GM19043 (cell line): Measurements from ENCODE around the gene CACNA1E.

ENCODE experiments used
- ATAC-seq: cut with Tn5 transposase; IDR thresholded peaks from one replicate; pipeline ENCODE4 v1.9.1; 2021; ENCODE audit warnings: low read depth; ENCODE audit not compliant: unreplicated experiment

The CACNA1E gene

DNA sequence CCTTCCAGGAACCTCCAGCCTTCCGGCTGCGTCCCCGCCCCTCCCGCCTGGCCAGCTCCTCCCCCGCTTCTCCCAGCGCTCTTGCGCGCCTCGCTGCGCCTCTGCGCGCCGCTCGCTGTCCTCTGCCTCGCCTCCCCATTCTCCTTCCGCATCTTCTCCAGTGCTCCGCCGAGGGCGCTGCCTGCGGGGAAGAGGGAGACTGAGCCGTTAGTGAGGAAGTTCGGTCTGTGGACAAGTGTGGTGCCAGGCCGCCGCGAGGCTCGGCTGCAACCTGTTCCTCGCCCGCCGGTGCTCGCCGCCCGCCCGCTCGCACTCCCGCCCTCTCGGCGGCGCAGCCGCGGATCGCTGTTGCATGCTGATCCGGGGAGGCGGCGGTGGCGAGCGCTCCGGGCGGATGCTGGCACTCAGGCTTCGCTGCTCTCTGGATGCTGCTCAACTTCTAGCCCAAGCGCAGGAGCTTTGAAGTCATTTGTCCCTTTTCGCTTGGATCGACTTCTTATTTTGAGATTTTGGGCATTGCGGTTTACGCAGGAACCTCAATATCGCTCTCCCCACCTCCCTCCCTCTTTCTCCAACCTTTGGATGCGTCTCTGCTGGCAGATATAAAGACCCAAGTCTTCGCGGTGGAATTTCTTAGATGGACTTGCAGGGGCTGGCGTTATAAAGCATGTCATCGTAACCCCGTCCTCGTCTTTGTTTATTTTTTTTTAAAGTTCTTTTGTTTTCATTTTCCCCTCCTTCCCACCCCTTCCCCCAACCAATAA is 614 bp upstream of the CACNA1E start:
- peak; percentile 55 for ATAC-seq

DNA sequence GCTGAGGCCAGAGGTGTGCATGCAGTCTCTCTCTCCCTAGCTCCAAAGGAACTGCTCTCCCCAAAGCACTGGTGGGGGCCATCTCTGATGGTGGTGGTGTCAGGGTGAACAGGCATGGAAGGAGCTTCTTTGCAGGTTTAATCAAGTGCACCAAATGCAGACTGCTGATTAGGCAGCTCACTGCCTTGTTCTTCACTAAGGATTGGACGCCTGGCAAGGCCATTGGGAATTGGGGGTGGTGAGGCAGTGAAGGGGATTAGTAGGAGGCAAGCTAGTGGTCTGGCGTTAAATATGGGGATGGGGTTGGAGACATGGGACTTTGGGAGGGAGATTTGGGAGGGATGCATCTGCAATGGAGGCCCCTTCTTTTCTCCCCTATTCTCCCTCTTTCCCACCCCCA is 1.5 kb downstream of the CACNA1E start:
- no peak for ATAC-seq

DNA sequence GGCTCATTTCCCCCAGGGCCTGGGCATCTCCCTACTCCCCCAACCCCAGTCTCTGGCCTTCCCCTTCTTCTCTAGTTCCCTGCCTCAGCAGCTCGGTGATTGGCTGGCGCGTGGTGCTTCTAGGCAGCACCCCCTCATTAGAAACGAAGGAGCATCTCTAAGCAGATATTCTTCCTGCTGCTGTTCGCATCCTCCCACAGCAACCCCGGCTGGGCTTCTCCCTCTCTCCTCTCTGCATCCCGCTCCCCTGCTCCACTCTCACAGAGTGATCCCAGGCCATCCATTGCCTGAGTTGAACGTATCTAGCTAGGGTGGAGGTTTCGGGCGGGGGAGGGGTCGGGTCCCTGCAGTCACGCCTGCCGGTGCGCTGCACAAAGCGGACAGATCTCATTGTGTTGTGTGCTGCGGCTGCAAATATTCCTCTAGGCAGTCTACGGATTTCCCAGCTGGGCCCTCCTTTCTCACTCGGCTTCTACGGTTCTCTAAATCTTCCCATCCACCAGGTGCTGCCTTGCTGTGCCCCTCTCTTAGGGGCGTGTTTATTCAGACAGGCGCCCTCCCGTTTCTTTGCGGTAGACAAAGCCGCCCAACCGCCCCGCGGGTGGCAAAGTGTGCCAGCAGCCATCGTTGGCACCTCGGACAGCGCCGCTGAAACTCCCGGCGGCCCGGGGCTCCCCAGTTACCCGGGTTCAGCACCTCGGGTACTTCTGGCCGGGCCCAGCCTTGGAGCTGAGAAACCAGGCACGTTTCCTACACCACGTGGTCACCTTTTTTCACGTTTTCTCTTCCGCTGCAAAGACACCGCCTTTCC is 2.2 kb downstream of the CACNA1E start:
- ATAC-seq, result no peak

DNA sequence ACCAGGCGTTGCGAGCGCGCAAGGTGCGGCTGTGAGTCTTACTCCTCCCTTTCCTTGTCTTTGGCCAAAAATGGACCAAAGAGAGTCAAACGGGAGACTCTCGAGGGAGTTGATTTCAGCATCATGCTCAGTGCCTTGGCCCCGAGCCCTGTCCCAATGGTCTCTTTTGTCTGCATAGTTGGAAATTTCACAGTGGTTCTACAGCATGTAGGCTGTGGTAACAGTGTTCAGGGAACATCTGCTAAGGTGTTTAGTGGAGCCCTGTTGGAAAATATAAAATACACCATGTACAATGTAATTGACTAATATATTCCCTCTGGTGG is 2.7 kb downstream of the CACNA1E start:
- ATAC-seq, result no peak

DNA sequence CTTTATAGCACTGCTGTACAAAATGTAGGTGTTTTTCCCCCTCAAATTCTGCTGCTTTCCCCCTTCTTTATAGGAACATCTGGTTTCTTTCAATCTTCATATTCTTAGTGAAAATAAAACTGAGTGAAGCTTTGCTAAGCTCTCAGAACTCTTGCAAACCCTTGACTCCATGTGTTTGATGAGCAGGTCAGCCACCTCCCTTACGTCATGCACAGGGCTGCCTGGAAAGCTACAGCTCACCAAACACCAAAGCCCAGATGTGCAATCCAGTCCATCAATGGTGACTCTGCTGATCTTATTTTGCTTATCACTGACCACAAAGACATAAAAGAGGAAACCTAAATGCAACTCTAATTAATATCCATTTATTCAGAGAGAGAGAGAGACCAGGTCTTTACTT is 5.5 kb downstream of the CACNA1E start:
- ATAC-seq, result no peak

DNA sequence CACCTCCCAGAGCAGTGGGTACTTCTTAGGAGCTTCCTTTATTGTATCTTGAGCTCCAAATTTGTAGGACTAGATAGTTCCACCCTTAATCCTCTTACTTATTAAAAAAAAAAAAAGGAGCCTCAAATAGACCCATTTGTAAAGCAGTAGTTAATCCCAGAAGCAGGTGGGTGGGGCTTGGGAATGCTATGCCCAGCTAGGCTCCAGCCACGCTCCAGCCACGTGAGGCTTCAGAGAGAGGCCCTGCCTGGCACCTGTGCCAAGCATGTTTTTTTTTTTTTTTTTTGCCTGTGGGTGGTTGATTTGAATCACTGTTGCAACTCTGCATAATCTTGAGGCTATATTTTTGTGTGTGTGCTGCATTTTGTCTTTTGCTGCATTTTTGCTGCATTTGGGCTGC is 7.0 kb downstream of the CACNA1E start:
- ATAC-seq, result no peak

DNA sequence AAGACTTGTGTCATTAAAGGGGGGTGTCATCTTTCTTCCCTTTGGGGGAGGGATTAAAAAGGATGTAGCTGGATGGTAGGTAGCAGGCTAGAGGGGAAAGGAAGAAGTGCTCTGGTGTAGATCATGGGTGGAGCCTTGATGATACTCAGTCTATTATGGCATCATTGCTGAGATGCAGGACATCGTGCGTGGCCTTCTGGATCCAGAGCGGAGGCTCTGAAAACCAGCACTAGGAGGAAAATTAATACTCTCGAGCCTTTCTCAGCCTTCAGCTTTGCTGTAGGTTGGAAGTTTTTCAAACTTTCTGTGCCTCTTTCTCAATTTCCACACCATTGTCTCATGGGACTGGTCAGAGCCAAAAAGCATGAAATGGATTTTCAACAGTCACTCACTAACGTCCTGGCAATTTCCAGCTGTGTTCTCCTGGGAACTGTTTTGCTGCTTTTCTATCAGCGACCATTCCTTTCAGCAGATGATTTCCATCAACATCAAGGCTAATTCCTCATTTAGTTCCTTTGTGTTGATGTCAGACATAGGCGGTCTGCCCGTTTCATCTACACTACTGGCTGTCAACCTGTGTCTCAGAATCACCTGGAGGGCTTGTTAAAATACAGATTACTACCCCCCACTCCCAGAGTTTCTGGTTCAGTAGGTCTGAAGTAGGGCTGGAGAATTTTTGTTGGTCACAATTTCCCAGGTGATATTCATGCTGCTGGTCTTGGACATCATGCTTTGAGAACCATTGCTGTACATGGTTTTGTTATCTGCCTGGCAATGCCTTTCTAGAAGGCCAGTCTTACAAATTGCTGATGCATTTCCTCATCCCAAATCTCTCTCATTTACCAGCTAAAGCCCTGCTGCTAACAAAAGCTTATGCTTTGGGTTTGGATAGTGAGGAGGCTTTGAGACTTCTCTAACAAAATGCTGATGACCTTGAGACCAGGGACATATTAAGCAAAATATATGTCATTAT is 7.7 kb downstream of the CACNA1E start:
- ATAC-seq, result no peak

DNA sequence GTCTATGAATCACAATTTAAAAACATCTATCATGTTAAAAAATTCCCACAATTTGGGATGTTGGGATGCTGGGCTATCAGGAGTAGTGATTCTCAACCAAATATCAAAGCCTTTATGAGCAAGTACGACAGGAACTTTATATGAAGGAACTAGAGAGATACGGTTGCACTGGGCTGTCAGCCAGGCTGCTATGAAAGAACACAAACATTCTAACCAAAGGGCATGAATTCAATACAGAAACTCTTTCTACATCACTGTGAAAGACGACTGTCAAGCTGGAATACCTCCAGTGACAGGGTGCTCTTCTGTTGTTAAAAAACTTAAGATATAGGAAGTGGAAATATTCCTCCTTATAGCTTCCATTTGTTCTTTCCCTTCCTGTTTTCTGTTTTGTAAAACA is 9.8 kb downstream of the CACNA1E start:
- ATAC-seq, result no peak

DNA sequence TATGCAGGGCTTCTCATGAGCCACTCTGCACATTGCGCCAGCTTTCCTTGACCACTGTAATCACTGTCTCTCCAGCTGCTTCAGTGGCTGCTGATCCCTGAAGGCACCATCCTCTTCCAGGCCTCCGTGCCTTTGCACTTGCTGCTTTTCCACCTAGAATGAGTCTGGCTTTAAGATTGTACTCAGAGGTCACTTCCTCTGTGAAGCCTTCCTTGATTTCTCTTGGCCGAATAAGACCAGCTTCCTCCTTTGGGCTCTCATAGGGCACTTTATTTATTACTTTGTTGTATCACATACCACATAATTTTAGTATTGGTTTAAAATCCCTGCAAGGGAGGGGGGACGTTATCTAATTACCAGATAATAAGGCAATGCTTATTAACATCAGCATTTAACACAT is 10.6 kb downstream of the CACNA1E start:
- no peak for ATAC-seq

DNA sequence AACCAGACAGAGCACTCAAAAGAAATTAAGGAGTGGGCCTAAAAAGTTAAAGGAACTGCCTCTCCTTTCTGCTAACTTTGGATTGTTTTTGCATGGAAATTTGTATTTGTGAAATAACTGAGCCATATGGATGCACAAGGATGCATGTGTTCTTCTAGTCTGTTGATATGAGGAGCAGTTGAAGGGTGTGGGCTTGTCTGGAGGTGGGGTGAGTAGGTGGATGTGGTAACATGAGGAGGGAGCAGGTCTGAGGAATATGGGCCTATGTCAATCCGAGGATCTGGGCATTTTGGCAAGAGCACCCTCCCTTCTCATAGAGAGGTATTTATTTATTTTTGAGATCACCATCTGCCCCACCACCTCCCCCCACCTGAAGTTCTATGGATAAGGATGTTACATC is 13.4 kb downstream of the CACNA1E start:
- no peak for ATAC-seq

DNA sequence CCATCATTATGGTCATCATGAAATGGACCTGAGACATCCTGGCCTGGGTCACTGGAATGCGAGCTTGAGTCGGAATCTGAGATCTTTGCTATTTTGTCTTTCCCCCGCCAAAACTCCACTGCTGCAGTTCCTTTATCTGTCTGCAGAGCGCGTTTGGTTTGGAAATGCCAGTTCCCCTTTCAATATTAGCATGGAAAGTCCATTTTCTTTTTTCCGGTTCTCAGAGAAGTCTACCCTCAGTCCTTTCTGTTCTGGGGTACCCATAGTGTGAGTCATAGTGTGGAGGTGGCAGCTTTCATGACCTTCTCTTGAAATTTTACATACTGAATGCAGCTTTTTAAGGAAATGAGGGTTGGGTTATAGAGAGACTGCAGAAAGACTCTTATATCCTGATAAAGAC is 14.6 kb downstream of the CACNA1E start:
- no peak for ATAC-seq

DNA sequence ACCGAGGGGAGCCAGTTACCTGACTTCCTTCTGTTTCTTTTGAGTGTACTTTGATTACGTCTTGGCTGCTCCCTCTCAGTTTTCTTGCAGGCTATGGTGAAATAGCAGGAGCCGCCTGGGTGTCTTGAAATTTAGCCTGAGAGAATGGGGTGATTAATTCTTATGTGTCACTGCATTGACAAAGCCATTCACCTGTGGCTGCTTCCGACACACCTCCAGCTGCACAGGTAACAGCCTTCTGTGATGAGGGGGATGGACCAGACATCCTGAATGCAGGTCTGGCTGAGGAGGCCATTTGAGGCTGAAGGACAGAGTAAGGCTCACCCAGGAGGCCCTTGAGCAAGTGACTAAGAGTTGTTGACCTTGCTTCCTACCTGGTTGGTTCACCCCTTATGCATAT is 16.5 kb downstream of the CACNA1E start:
- no peak for ATAC-seq

DNA sequence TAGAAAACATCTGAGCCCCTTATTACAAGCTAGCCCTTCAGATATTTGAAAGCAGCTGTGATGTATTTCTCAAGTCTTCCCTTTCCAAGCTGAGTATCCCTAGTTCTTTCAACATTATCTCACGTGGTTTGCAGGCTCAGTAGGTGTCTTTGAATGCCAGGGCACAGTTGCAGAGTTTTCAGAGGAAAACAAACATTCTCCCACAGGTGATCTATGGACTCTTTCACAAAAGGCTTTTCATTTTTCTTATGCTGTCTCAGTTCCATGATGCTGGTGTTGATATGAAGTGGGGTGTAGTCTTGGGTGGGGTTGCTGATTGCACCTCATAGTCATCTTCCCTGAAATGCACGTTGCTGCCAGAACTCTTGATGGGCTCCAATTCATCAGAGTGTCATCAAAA is 17.3 kb downstream of the CACNA1E start:
- no peak for ATAC-seq

DNA sequence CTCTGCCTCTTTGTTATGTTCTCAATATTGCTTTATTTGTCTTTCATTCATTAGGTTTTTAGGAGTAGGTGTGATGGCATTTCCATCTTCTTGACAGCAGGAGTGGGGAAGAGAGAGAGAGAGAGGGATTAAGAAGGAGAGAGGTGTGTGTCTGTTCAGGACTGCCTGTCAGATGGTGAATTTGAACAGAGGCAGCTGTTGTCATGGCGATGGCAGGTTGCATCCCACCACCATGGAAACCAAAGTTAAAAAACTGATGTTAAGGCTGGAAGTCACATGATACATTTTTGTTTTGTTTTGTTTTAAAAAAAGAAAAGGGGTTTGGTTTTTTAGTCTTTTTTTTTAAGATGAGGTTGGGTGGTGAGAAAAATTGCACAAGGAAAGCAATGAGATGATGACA is 18.3 kb downstream of the CACNA1E start:
- no peak for ATAC-seq

DNA sequence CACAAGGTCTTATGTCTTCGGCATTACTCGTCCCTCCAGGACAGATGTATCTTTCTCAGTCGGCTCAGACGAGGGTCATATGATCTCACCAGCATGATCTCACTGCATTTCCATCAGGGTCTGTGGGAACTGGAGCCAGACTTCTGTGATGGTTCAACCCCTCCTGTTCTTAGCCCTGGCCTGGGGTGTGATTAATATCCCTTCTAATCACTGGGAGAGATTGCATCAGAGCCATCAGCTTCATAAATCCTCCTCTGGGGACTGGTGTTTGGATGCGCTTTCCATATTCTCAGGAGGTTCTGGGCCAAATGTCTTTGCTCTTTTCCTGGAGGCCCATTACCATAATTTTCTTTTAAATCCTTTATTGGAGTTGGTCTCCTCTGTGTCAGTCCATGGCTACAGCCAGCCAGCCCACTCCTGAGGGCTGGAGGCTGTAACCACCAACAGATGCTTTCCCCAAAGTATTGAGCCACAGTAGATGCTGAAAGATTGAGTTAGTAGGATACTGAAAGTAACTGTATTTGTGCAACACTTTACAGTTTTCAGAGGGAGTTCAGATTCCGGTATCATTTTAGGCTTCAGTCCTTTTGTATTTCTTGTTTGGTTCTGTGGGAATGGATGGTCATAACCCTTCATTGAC is 20.0 kb downstream of the CACNA1E start:
- no peak for ATAC-seq

DNA sequence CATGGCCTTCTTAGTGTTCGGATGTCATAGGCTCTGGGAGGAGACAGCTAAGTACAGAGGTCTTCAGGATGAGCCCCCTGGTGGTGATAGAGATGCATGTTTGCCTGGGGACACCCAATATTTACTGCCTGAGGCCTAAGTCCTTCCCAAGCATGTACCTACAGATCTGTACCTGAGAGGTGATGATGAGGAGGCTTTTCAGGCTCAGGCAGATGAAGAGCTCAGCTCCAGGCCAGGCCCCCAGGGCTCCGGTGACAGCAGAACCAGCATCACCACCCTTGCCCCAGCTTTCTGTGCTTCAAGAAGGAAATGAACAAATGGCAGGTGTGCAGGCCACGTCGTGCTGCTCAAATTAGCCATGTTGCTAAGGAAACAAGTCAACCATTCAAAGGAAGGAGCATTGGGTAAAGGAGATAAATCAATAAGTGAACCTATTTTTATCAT is 21.1 kb downstream of the CACNA1E start:
- ATAC-seq, result peak; percentile 45

DNA sequence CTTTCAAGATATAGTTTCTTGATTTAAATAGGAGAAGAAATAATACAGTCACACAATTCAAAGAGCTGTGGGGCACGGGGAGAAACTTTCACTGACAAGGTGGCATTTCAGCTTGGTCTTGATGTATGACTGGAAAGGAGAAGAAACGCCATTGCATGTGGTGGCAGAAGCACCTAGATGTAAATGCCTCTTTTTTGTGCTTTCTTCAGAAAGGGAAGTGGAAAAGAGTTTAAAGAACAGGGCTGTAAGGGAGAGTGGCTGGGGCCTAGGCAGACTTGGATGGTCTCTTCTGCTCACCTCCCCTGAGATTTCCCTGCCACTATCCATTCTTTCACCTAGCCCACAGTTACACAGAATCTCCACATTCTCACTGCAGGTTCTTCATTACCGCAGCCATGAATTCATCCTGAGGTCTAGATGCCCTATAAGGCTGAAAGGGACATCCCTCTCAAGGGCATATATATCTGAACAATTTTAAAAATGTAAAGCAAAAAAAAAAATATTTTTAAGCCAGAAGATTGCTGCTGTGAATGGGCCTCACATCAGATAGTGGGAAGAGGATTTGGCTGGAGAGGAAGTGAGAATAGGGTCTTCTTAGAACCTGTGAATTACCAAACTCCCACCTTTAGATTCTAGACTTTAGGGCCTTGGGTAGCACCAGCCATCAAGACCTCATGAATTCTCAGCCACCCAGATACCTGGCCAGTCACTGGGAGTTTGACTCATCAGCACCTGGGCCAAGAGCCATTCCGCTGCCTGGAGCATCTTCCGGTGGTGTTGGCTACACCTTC is 23.4 kb downstream of the CACNA1E start:
- ATAC-seq, result no peak

DNA sequence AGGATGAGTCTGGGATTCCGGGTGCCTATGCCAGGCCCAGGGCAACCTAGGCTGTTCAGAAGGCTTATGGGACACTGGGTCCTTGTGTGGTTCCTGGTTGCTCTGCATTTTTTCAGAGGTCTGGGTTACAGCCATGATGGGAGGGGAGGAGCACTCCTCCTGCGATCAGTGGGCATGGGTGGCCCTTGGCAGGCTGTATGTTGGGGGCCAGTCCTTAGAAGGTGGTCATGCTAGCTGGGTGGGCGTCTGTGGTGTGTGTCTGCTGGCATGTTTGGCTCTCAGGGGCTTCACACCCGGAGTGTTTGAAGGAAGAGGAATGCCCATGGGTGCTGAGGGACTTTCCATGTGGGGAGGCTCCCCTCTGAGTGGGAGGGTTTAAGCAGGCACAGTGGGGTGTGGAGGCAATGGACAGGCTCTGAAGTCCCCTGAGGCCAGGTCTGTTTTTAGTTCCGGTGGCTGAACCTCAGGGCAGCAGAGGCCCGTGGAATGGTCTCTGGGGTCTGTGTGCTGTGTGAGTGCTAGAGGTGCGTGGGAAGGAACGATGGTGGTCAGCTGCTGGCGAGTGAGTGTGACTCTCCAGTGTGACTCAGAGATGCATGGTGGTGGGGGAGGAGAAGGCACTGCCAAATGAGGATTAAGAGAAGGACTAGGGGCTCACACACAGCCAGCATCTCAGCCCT is 25.3 kb downstream of the CACNA1E start:
- no peak for ATAC-seq

DNA sequence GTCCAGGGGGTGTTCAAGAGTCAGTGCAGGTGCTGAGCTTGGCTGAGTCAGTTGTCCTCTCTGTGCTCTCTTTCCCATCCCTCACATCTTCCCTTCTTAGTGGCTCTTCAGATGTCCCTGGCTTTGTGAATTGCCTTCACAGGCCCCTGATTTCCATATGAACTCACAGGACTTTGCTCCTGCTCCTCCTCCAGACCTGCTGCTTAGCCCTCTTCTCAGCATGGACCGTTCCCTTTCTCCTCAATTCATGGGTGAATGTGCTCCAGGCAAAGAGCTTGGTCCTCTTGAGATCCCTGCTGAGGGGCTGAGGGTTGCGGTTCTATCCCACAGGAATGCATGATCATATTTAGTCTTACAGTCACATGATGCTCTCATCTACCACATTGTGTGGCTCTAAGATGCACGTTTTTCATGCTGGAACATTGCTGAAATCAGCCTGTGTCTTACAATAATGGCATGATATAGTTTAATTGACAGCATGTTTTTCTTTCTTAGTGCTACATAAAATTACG is 30.5 kb downstream of the CACNA1E start:
- ATAC-seq, result no peak
